ENCODE measurements around the gene FAM89B.

Gene FAM89B

GRCh38 chr11:65586247-65586630 is 13.9 kb downstream of the FAM89B start:
- Histone ChIP-seq H3K4me3 (ENCODE audit: low read depth, low read length) (no peak overlapping the region), H3K27me3 (ENCODE audit: control insufficient read depth, insufficient read depth, low read length) (peaks cover 74% of the 10 kb centered on the region), H3K27ac (ENCODE audit: low read depth, low read length) (no peak overlapping the region), H3K9ac (ENCODE audit: low read length) (no peak overlapping the region), H3K36me3 (ENCODE audit: control insufficient read depth, insufficient read depth, low read length) (no peaks in the 10 kb centered on the region), H3K9me3 (ENCODE audit: control insufficient read depth, insufficient read depth, low read depth, low read length) (no peaks in the 10 kb centered on the region), H3K4me1 (ENCODE audit: control insufficient read depth, insufficient read depth, low read length) (peaks cover 14% of the 10 kb centered on the region; the same call in 1 of the 2 replicates)

GRCh38 chr11:65586676-65587075 is 14.3 kb downstream of the FAM89B start:
- H3K4me3 ChIP-seq (ENCODE audit: low read depth, low read length) = no peak overlapping the region
- no peak overlapping the region for H3K27ac ChIP-seq (ENCODE audit: low read depth, low read length)
- peaks cover 16% of the 10 kb centered on the region; the same call in 1 of the 2 replicates for H3K4me1 ChIP-seq (ENCODE audit: control insufficient read depth, insufficient read depth, low read length)
- no peaks in the 10 kb centered on the region for H3K9me3 ChIP-seq (ENCODE audit: control insufficient read depth, insufficient read depth, low read depth, low read length)
- H3K27me3 ChIP-seq (ENCODE audit: control insufficient read depth, insufficient read depth, low read length) = peaks cover 75% of the 10 kb centered on the region
- H3K36me3 ChIP-seq (ENCODE audit: control insufficient read depth, insufficient read depth, low read length) = no peaks in the 10 kb centered on the region
- H3K9ac ChIP-seq (ENCODE audit: low read length) = no peak overlapping the region

DNA sequence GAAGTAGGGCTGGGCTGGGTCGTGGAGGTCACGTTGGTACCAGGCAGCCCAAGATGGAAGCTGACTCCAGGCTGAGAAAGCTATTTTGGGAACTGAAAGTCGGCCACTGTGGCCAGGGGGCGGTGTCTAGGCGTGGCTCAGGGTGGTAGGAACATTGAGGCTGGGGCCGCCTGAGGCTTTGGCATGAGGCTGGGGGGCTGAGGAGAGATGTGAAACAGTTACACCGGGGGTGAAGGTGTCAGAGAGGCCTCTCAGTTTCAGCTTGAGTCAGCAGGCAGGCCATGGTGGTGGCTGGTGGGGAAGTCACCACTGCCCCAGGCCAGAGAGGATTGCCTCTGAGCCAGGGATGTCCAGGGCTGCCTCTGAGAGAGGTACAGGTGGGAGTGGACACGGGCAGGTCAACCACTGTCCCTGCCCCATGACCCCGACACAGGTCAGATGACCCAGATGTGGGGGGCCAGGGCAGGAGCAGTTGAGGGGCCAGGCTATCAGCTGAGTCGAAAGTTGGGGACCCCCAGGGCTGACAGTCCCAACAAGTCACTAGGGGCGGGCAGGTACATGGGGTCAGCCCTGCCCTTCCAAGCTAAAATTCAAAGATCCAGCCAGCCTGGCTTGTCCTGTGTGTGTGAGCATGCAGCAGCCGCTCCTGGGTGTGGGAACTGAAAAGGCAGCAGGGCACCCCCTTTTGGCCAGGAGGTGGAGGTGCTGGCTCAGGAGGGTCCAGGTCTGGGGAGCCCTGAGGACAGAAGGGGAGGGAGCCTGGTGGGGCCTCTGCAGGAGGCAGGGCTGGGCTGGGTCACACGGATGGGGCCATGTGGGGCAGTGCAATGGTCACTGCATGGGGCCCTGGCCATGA is 16.1 kb downstream of the FAM89B start:
- no peaks in the 10 kb centered on the region for H3K9me3 ChIP-seq (ENCODE audit: control insufficient read depth, insufficient read depth, low read depth, low read length)
- no peak overlapping the region for H3K27ac ChIP-seq (ENCODE audit: low read depth, low read length)
- no peaks in the 10 kb centered on the region for H3K36me3 ChIP-seq (ENCODE audit: control insufficient read depth, insufficient read depth, low read length)
- H3K4me1 ChIP-seq (ENCODE audit: control insufficient read depth, insufficient read depth, low read length) = peaks cover 26% of the 10 kb centered on the region
- H3K4me3 ChIP-seq (ENCODE audit: low read depth, low read length) = no peak overlapping the region
- no peak overlapping the region for H3K9ac ChIP-seq (ENCODE audit: low read length)
- peaks cover 74% of the 10 kb centered on the region for H3K27me3 ChIP-seq (ENCODE audit: control insufficient read depth, insufficient read depth, low read length)

DNA sequence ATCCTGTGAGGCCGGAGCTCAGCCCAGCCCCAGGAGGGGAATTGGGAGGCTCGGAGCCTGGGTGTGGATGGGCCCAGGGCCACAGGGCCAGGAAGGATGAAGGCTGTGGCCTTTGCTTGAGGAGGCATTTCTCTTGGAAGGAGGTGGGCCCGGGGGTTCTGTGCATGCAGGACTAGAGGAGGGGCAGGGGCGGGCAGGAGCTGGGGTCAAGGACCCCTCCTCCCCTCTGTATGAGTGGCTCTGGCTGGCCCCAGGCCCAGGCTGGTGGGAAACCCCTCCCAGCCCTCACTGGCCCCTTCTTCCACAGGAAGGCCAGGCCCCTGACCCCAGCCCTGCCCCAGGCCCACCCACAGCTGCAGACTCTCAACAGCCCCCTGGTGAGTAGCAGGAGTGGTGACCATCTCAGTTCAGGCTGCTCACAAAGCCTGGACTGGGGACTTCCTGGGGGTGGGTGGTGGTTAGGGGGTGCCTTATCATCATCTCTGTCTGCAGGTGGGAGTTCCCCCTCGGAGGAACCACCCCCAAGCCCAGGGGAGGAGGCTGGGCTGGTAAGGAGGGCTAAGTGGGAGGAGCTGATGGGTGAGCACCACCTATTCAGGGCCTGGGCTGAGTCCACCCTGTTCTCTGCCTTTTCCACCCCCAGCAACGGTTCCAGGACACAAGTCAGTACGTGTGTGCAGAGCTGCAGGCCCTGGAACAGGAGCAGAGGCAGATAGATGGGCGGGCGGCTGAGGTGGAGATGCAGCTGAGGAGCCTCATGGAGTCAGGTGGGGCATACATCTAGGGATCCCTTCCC is 17.3 kb downstream of the FAM89B start:
- Histone ChIP-seq H3K4me1 (ENCODE audit: control insufficient read depth, insufficient read depth, low read length) (peaks cover 32% of the 10 kb centered on the region), H3K27ac (ENCODE audit: low read depth, low read length) (no peak overlapping the region), H3K4me3 (ENCODE audit: low read depth, low read length) (no peak overlapping the region), H3K36me3 (ENCODE audit: control insufficient read depth, insufficient read depth, low read length) (no peaks in the 10 kb centered on the region), H3K9ac (ENCODE audit: low read length) (no peak overlapping the region), H3K27me3 (ENCODE audit: control insufficient read depth, insufficient read depth, low read length) (peaks cover 71% of the 10 kb centered on the region), H3K9me3 (ENCODE audit: control insufficient read depth, insufficient read depth, low read depth, low read length) (no peaks in the 10 kb centered on the region)

GRCh38 chr11:65590240-65590738 is 18.0 kb downstream of the FAM89B start:
- H3K27ac ChIP-seq (ENCODE audit: low read depth, low read length) = no peak overlapping the region
- no peaks in the 10 kb centered on the region for H3K36me3 ChIP-seq (ENCODE audit: control insufficient read depth, insufficient read depth, low read length)
- H3K4me1 ChIP-seq (ENCODE audit: control insufficient read depth, insufficient read depth, low read length) = peaks cover 32% of the 10 kb centered on the region

GRCh38 chr11:65591939-65592857 is 19.9 kb downstream of the FAM89B start:
- Histone ChIP-seq H3K9me3 (ENCODE audit: control insufficient read depth, insufficient read depth, low read depth, low read length) (no peaks in the 10 kb centered on the region), H3K4me3 (ENCODE audit: low read depth, low read length) (peak overlapping the region; percentile 72), H3K27ac (ENCODE audit: low read depth, low read length) (no peak overlapping the region), H3K27me3 (ENCODE audit: control insufficient read depth, insufficient read depth, low read length) (peaks cover 50% of the 10 kb centered on the region), H3K9ac (ENCODE audit: low read length) (peak overlapping the region; percentile 17), H3K36me3 (ENCODE audit: control insufficient read depth, insufficient read depth, low read length) (no peaks in the 10 kb centered on the region), H3K4me1 (ENCODE audit: control insufficient read depth, insufficient read depth, low read length) (peaks cover 32% of the 10 kb centered on the region)

More at GRCh38 chr11:65590240-65590738, 18.0 kb downstream of the FAM89B start:
- Histone ChIP-seq H3K9ac (ENCODE audit: low read length) (no peak overlapping the region), H3K9me3 (ENCODE audit: control insufficient read depth, insufficient read depth, low read depth, low read length) (no peaks in the 10 kb centered on the region), H3K4me3 (ENCODE audit: low read depth, low read length) (no peak overlapping the region), H3K27me3 (ENCODE audit: control insufficient read depth, insufficient read depth, low read length) (peaks cover 65% of the 10 kb centered on the region)

DNA sequence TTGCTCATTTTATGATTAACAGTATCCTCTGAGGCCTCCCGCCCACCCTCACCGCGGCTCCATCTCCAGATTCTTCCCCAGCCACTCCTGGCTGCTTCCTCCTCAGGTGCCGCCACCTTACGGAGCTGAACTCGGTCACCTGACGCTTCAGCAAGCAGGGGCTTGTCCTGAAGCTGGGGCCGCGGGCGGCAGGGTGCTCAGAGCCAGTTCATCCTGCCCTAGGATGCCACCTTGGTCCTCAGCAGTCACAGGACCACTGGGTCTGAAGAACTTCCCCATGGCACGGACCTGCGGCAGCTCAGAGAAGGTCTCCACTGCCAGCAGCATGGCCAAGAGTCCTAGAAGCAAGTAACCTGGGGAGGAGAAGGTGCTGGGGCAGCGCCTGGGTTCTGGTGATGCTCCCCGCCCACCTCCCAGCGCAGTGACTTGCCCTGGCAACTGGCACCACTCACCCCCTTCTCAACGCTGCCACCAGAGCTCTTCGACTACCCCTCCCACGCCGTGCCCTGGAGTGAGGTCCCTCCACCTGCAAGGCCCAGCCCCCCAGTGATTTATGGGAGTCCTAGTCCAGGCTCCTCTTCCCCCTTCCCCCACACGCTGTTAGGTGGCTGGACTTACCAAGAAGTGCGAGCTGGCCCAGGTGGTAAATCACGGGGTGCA is 20.6 kb downstream of the FAM89B start:
- Histone ChIP-seq H3K4me3 (ENCODE audit: low read depth, low read length) (peak overlapping the region; percentile 72), H3K4me1 (ENCODE audit: control insufficient read depth, insufficient read depth, low read length) (peaks cover 26% of the 10 kb centered on the region), H3K27me3 (ENCODE audit: control insufficient read depth, insufficient read depth, low read length) (peaks cover 44% of the 10 kb centered on the region), H3K9ac (ENCODE audit: low read length) (no peak overlapping the region), H3K36me3 (ENCODE audit: control insufficient read depth, insufficient read depth, low read length) (peaks cover 7% of the 10 kb centered on the region), H3K27ac (ENCODE audit: low read depth, low read length) (no peak overlapping the region), H3K9me3 (ENCODE audit: control insufficient read depth, insufficient read depth, low read depth, low read length) (no peaks in the 10 kb centered on the region)

DNA sequence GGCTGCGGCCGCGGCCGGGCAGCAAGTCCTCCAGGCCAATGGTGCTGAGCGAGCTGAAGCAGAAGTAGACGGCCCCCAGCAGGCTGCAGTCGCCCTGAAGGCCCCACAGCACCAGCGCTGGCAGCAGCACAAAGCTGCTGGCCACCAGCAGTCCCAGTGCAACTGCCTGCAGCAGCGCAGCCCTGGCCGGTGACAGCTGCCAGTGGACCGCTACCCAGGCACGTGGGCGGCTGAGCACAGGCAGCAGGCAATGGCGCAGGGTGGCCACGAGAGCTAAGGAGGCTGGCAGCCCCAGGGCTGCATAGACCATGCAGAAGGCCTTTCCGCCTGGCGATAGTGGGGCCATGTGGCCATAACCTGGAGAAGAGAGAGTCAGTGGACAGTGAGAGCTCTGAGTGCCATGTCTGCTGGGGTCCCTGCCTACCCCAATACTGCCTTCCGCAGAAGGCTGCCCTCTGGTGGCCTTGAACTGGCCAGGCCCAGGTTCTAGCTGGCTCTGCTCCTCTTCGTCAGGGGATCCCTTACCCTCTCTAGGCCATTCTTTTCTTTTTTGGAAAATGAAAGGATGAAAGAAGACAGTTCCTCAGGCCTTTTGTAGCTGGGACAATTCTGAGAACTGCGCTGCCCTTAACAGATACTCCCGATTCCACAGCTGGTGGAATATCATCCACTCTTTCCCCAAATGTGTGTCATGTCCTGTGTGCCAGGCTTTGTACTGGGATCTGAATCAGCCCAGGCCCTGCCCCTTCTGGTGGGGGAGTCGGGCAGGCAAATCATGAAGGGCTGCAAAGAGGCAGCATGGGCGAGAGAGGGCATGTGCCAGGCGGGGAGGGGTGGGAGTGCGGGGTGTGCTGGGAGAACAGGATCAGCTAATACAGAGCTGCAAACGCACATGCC is 21.4 kb downstream of the FAM89B start:
- H3K9ac ChIP-seq (ENCODE audit: low read length) = no peak overlapping the region
- no peak overlapping the region for H3K4me3 ChIP-seq (ENCODE audit: low read depth, low read length)
- H3K4me1 ChIP-seq (ENCODE audit: control insufficient read depth, insufficient read depth, low read length) = peaks cover 20% of the 10 kb centered on the region
- no peaks in the 10 kb centered on the region for H3K9me3 ChIP-seq (ENCODE audit: control insufficient read depth, insufficient read depth, low read depth, low read length)
- peaks cover 15% of the 10 kb centered on the region for H3K36me3 ChIP-seq (ENCODE audit: control insufficient read depth, insufficient read depth, low read length)
- no peak overlapping the region for H3K27ac ChIP-seq (ENCODE audit: low read depth, low read length)
- H3K27me3 ChIP-seq (ENCODE audit: control insufficient read depth, insufficient read depth, low read length) = peaks cover 44% of the 10 kb centered on the region

DNA sequence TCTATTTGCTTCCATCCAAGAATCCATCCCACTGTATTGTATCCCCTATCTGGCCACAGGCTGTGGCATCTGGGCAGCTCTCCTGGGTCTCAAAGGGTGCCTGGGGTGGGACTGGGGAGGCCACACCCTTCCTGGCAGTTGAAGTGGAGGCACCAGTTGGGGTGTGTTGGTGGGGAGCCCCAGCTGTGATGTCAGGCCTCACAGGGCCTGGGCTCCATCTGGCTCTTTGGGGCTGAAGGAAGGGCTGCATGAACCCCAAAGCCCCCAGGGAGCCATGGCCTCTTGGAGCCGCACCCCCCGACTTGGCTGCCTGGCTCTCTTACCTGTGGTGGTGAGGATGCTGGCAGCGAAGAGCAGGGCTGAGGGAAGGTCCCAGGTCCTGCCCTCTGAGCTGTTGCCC is 22.8 kb downstream of the FAM89B start:
- Histone ChIP-seq H3K4me3 (ENCODE audit: low read depth, low read length) (no peak overlapping the region), H3K9ac (ENCODE audit: low read length) (no peak overlapping the region), H3K9me3 (ENCODE audit: control insufficient read depth, insufficient read depth, low read depth, low read length) (no peaks in the 10 kb centered on the region), H3K27me3 (ENCODE audit: control insufficient read depth, insufficient read depth, low read length) (peaks cover 40% of the 10 kb centered on the region), H3K27ac (ENCODE audit: low read depth, low read length) (no peak overlapping the region), H3K36me3 (ENCODE audit: control insufficient read depth, insufficient read depth, low read length) (peaks cover 19% of the 10 kb centered on the region), H3K4me1 (ENCODE audit: control insufficient read depth, insufficient read depth, low read length) (peaks cover 20% of the 10 kb centered on the region)

All from HUES6 (cell line).